IPS DF 4.7 (cell line): ENCODE measurements around the gene ENOX2.

Experiments
- DNase-seq: peaks from one replicate; pipeline ENCODE4 v3.0.0-alpha.2; 2013; ENCODE audit warnings: low spot score; ENCODE audit errors: extremely low read depth

The ENOX2 gene

GRCh38 chrX:130884627-130885026 is 18.4 kb downstream of the ENOX2 start:
- DNase-seq, result no peak

- no peak for DNase-seq
These were observed 23.1 kb downstream of the ENOX2 start for GRCh38 chrX:130879869-130880268.

GRCh38 chrX:130878350-130879341 is 24.4 kb downstream of the ENOX2 start:
- DNase-seq, result no peak

GRCh38 chrX:130877892-130878341 is 25.1 kb downstream of the ENOX2 start:
- DNase-seq, result no peak

GRCh38 chrX:130876226-130876625 is 26.8 kb downstream of the ENOX2 start:
- DNase-seq, result no peak

- no peak for DNase-seq
These were observed 28.3 kb downstream of the ENOX2 start for GRCh38 chrX:130874751-130875150.

GRCh38 chrX:130869239-130869638 is 33.8 kb downstream of the ENOX2 start:
- DNase-seq, result no peak

- no peak for DNase-seq
These were observed 41.5 kb downstream of the ENOX2 start for GRCh38 chrX:130861462-130861861.

- DNase-seq, result no peak
These were observed 45.8 kb downstream of the ENOX2 start for GRCh38 chrX:130857207-130857606.

- DNase-seq, result no peak
These were observed 51.4 kb downstream of the ENOX2 start for GRCh38 chrX:130851569-130851968.

- DNase-seq, result no peak
These were observed 54.2 kb downstream of the ENOX2 start for GRCh38 chrX:130848763-130849162.

GRCh38 chrX:130846746-130847145 is 56.3 kb downstream of the ENOX2 start:
- DNase-seq, result no peak

- DNase-seq, result no peak
These were observed 61.2 kb downstream of the ENOX2 start for GRCh38 chrX:130841776-130842175.

- no peak for DNase-seq
These were observed 62.7 kb downstream of the ENOX2 start for GRCh38 chrX:130840345-130840744.

GRCh38 chrX:130836447-130836846 is 66.6 kb downstream of the ENOX2 start:
- no peak for DNase-seq

GRCh38 chrX:130834830-130835229 is 68.2 kb downstream of the ENOX2 start:
- no peak for DNase-seq

- no peak for DNase-seq
These were observed 68.9 kb downstream of the ENOX2 start for GRCh38 chrX:130834149-130834548.

- DNase-seq, result no peak
These were observed 71.7 kb downstream of the ENOX2 start for GRCh38 chrX:130831347-130831722.

- DNase-seq, result no peak
These were observed 72.2 kb downstream of the ENOX2 start for GRCh38 chrX:130830599-130831346.

GRCh38 chrX:130829526-130830515 is 73.2 kb downstream of the ENOX2 start:
- no peak for DNase-seq

- DNase-seq, result no peak
These were observed 74.4 kb downstream of the ENOX2 start for GRCh38 chrX:130828641-130829040.
